NCI-H1048 (cell line): Measurements from ENCODE around the gene PSORS1C2.
"Not testable (repeated sequence)": the region's sequence is repeated elsewhere in the genome, so short reads cannot be mapped to it uniquely, and the experiment has no call there.

ENCODE experiments used
- DNase-seq: peaks from one replicate; lab custom pipeline; 2025; lab: John Stamatoyannopoulos, UW

Gene PSORS1C2

DNA sequence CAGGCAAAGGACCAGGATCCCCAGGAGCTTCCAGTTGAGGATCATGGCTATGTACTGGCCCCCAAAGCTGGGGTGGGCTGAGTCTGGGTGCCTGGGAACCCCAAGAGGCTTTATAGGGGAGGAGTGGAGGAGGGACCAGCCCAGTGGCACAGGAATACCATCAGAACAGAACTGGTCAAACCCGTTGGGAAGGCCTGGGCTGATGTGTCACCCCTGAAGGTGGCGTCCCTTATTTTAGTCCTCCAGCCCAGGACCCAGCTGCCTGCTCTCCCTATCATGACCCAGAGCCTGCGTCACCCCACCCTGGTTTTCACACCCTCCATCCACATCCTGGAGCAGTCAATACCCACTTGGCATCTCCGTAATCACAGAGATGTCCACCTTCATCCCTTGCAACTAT is at the start of gene PSORS1C2:
Gene PSORS1C2, minus strand, starts transcription at position 85 of the 400 bp plus-strand sequence. Its CDS starts 40 bp downstream, at position 45.
- DNase-seq = no peak

DNA sequence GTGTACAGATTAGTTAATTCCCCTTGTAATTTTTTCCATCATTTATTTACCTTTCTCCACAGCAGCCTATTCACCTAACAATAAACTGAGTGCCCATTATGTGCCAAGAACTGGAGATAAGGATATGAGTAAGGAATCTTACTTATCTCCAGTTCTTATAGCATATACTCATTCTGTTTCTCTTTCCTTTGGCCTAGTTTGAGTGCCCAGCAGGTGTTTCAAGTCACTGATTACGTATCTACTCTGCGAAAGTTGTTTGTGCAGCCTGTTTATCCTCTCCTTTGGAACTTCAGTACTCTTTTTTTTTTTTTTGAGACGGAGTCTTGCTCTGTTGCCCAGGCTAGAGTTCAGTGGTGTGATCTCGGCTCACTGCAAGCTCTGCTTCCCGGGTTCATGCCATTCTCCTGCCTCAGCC is 48.9 kb upstream of the PSORS1C2 start:
- no peak for DNase-seq

DNA sequence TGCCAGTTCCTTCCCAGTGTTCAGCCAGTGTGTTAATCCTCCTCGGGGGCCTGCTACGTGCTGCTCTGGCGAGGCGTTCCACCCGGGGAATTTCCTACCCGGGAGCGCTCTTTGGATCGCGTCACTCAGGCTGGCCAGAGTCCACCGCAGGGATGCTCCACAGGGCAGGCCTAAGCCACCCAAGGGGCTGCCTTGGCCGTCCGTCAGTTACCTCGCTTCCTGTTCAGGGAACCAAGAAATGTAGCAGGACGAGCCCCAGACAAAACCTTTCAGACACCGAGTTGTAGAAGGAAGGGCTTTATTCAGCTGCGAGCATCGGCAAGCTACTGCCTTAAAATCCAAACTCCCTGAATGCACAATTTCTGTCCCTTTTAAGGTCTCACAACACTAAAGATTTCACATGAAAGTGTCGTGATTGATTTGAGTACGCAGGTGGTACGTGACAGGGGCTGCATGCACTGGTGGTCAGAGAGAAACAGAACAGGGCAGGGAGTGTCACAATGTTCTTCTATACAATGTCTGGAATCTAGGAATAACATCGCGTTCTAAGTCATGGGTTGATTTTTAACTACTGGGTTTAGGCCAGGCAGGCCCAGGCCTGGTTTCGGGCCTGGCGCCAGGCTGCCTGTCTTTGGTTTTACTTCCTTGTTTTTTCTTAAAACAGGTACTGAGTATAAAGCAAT is 47.3 kb upstream of the PSORS1C2 start:
- DNase-seq = no peak

DNA sequence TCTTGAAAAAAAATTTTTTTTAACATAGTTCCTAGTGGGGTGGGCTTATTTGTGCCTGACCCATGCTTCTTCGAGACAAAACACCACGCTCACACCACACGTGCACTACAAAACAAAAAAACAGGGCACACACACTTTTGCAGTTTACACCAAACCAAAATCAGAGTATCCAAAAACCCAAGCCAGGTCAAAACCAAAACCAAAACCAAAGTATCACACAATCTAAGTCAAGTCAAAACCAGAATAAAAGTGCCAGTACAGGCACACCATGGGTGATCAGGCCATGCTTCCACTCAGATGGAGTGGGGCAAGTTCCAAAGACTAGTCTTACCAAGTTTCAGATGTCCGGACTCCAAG is 46.8 kb upstream of the PSORS1C2 start:
- DNase-seq = not testable (repeated sequence)

DNA sequence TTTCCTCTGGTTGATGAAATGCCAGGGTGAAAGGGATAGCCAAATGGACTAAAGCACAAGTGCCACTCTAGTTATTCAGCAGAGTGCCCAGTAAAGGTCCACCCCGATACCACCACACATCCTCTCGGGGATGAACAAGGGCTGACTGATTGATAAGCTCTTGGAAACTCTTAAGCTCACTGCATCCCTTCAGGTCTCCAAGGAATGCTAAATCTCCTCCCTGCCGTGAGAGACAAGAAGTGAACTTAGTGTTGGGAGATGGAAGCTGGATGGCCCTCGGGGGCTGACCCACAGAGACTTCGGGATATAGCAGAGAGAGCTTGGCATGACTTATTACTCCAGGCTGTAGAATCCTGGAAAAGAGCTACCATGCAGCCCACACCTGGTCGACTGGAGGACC is 45.0 kb upstream of the PSORS1C2 start:
- DNase-seq = not testable (repeated sequence)

DNA sequence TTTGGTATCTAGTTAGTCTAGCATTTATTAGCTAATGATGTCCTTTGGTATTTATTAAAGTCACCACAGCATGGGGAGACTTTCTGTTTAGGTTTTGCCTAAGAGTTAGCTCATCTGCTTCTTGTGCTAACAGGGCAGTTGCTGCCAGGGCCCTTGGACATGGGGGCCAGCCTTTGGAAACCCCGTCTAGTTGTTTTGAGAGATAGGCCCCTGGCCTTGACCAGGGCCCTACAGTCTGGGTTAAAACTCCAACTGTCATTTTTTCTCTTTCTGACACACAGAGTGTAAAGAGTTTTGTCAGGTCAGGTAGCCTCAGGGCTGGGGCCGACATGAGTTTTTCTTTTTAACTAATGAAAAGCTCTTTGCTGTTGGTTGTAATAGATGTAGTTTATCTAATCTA is 44.4 kb upstream of the PSORS1C2 start:
- DNase-seq = not testable (repeated sequence)

DNA sequence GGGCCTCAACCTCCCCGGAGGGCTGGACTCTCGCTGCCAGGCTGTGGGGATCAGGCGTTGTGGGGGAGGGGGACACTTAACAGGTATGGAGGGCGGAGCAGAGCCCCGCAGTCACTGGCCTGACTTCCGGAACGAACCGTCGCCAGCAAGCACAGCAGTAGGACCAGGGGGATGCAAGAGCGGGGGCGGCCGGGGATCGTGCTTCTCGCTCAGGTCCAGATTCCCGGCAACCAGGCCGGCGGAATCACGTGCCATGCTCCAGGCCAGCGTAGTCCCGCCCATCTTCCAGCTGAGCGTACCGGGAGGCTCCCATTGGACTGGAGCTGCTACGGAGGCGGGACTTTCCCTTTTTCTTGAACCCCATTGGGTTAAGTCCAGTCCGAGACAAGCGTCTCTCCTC is 41.6 kb upstream of the PSORS1C2 start:
- no peak for DNase-seq

DNA sequence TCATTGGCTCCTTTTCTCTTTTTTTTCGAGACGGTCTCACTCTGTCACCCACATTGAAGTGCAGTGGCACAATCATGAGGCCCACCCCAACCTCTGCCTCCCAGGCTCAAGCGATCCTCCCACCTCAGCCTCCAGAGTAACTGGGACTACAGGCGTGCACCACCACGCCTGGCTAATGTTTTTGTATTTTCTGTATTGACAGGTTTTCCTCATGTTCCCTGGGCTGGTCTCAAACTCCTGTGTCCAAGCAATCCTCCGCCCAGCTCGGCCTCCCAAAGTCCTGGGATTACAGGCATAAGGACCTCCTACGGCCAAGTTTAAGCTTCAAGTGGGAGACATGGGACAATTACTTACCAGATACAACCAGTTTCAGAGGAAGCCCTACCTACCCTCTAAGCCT is 41.0 kb upstream of the PSORS1C2 start:
- no peak for DNase-seq

DNA sequence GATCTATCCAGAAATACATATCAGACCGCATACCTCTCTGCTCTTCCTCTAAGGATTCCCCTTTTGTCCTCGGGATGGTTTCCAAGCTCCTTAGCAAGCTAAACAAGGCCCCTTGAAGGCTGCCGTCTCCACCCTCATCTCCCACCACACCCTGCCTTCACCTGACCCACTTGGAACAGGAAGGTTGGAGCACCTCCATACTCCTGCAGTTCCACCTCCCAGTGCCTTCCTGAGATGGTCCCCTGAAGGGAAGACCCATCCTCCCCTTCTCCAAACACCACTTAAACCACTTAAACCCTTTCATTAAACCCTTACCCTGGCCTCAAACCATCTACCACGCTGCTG is 40.1 kb upstream of the PSORS1C2 start:
- DNase-seq = no peak

DNA sequence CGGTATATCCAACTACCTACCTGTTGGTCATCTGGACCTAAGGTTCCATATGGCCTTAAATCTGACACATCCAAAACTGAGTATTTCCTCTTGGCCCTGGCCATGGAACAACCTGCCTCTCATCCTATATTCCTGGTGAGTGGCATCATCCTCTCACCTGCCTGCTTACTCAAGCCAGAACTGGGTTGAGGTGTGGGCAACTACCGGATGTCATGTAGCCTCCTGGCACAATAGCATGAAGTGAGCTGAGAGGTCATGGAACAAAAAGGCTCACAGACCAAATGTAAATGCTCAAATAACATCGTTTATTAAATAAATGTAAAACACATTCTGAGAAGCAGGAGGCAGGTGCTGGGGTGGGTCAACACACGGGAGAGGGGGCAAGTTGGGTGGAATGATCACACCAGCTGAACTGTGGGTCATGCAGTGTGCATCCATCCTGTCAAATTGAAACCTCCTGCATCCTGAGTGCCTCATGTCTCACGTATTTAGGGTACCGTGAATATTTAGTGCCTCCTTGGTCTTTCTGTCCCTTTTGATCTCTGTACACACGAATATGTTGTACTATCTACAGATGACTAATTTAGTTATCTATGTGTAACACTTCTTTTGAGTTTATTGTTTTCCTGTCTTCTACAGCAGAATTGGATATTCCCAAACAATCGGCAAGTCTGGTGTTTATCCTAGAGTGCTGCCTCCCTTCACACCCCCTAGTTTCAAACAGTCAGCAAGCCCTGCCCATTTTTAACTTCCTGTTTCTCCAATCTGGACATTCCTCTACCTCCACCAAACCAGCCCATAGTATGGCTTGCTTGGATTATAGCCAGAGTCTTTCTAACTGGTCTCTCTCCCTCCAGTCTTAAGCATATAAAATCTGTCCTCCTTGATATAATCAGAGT is 39.5 kb upstream of the PSORS1C2 start:
- DNase-seq = no peak

DNA sequence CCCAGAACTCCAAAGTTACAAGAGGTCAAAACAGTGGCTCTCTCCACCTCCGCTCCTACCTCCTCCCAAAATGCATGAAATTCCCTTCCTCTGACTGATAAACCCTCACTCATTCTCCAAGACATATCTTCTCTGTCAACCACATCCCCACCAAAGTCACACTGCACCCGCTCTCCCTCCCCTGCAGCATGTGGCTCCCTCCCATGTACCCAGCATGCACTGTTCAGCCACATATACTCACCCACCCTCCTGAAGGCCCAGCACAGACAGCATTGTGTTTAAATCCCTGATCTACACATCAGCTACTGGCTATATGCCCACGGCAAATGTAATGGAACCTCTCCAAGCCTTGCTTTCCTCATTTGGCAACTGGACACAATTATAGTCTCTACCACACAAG is 37.1 kb upstream of the PSORS1C2 start:
- DNase-seq = no peak

DNA sequence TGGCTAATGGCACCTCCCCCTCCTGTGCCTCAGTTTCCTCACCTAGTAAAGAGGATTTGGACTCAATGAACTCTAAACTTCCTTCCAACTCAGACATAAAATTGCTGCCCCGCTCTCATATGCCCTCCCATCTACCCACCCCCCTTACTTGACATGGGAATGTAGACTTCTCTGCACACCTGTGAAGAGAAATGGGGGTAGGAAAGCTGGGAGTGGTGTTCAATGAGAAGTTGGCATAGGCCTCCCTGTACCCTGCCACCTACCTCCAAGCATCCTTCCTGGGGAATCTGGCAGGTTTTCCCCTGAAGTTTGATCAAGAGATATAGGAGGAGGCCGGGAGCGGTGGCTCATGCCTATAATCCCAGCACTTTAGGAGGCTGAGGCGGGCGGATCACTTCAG is 35.5 kb upstream of the PSORS1C2 start:
- no peak for DNase-seq

DNA sequence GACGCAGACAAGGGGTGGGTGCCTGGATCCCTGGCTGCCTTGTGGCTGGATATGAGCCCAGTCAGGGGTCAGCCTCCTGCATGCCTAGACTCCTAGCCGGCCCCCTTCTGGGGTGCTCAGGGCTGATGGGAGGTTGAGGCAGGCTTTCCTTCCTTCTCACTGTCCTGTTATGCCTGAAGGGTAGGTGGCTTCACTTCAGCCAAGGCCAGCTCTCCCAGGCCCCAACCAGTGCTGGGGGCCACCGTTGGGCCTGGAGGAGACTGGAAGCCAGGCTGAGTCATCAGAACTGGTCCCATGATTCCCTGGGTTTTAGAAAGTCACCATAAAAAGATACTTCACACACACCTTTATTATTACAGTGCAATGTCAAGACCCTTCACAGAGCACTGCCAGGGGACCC is 34.5 kb upstream of the PSORS1C2 start:
- no peak for DNase-seq

DNA sequence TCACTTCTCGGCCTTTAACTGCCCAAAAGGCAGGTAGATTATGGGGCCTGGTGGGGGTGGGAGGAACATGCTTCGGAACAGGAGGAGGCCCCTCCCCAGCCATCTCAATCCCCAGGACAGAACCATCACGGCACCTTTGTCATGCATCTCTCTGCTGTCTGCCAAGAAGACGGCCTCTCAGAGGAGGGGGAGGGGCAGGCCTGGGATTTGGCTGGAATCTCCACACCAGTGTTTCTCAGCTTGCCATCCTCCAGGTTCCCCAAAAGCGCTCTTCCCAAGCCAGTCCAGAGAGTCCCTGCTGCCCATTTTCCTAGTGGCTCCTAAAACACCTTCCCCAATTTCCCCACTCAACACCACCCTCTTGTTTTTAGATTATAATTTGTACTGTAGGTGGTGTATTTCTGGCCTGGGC is 34.1 kb upstream of the PSORS1C2 start:
- no peak for DNase-seq

DNA sequence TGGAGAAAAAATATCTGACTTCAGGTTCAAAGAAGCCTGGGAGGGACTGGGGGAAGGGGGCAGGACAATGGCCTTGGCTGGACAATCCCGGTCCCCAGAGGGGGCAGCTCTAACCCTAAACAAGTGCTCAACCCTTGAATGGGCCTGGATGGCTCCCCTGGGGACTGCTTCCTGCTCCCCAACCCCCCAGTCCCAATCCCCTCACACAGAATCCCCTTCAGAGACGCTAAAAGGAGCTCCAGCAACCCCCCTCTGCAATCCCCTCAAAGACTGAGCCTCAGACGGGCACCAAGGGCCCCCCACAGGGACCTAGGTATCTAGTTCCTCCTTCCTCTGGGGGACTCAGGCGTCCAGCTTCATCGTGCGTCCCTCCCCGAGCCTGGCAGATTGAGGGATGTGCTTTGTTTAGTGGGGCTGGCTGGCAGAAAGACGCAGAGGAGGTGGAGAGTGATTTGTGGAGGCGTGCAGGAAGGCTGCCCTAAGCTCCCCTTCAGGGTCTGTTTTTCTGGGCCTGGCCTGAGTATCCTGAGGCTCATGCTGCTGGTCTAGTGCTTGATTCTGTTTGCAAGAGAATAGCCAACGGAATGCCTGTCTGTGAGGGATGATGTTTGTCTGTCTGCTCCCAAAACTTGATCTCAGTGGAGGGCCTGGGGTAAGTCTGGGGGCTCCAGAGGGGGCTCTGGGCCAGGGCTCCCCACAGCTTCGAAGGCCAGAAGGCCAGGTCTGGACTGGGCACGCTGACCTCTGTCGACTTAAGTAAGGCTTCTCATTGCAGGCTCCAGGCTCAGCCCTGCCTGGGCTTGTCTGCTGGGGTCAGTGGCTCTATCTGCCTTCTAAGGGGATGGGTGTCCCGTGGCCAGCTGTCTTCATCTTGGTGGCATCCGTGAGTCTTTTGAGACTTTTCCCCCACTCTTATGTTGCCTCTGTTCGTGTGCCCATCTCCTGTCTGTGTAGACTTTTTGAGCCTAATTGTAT is 33.4 kb upstream of the PSORS1C2 start:
- DNase-seq = no peak

DNA sequence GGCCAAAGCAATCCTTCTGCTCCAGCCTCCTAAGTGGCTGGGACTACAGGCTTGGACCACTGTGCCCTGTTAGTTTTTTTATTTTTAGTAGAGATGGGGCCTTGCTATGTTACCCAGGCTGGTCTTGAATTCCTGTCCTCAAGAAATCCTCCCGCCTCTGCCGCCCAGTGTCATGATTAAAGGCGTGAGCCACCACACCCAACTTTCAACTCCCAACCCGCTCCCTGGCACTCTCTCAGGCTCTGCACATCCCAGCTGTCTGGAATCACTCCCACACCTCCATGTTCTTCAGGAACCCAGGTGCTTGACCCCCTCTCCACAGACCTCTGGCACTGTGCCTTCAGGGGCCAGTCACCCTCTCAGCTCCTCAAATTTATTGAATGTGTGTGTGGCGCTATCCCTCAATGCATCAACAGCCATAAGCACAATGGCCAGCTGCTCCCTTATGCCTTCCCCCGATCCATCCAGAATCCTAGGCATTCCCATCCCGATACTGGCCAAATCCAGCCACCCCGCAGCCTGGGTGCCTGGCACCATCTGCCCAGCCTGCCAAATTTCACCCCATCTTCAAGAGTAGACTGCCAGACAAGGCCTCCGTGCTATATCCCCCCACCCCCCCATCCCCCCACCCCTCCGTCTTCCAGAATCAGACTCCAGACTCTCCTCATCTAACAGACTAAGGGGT is 32.3 kb upstream of the PSORS1C2 start:
- DNase-seq = no peak

DNA sequence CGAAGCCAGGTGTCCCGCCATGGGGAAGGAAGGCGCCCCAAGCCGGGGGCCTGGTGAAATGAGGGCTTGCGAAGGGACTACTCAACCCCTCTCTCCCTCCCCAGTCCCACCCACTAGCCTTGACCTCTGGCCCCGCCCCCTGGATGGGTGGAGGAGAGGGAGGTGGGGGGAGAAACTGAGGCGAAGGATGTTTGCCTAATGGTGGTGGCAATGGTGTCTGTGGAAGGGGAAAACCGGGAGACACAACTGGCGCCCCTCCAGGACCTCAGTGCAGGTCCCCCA is 31.7 kb upstream of the PSORS1C2 start, which contains the start of gene POU5F1:
Gene POU5F1, minus strand, starts transcription at position 83 of the 282 bp plus-strand sequence. Its CDS starts 62 bp downstream, at position 21.
- no peak for DNase-seq

DNA sequence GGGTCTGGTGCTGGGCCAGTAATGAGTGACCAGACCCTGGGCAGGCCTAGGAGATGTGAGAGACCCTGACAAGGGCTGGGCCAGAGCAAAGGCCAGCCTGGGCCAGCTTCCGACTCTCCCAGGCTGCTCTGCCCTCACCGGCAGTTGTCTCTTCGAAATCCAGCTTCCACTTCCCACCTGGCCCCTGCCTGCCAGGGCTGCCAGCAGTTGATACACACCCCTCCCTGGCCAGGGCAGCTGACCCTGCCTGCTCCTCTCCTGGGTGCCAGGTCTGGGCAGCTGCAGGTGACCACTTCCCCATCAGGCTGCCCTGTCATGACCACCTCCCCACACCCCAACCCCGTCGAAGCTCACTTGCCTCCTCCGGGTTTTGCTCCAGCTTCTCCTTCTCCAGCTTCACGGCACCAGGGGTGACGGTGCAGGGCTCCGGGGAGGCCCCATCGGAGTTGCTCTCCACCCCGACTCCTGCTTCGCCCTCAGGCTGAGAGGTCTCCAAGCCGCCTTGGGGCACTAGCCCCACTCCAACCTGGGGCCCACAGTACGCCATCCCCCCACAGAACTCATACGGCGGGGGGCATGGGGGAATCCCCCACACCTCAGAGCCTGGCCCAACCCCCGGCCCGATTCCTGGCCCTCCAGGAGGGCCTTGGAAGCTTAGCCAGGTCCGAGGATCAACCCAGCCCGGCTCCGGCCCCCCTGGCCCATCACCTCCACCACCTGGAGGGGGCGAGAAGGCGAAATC is 31.2 kb upstream of the PSORS1C2 start:
- DNase-seq = not testable (repeated sequence)

DNA sequence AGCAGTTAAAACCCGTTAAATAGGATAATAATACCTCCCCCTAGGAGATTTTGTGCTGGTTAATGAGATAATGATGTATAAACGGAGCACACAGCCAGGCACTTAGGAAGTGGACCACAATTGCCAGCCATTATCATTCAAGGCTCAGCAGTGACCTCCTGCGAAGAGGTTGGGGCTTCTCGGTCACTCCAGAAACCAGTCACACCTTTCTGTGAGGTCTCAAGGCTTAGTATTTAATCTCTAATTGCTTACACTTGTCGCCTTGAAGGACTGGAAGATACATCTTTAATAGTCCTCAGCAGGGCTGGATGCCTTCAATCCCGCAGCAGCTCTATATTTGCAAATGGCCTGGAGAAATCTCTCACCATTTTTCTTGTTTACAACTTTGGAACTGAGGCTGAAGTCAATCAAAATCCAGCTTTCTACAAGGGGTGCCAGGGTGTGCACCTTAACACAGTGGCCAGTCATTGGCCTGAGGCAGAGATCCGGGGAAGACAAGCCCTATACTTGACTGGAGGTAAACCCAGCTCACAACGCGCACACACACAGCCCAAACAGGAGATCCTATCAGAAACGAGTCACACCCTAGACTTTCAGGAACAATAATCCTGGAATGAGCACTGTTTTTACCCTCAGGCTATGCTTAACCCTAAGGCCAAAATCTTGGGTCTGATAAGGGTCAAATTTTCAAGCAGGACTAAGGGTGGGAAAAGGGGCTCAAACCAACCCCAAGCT is 30.4 kb upstream of the PSORS1C2 start:
- no peak for DNase-seq

DNA sequence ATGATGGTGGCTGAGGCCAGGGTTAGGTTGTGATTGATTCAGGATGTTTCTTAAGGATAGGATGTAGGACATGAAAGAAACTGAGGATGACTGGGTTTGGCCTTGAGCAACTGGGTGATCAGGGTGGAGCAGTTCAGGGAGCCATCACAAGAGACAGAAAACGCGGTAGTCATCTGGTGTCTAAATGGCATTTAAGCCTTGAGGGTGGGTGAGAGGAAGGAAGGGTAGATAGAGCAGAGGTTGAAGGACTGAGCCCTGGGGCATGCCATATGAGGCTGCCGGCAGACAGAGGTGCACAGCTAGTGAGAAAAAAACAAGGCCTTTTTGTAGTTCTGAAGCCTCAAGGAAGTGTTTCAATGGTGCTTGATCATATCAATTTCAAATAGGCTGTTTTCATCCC is 29.7 kb upstream of the PSORS1C2 start:
- no peak for DNase-seq
